HG02938 (cell line): ENCODE measurements around the gene WNT9A.
"Not testable (repeated sequence)": the region's sequence is repeated elsewhere in the genome, so short reads cannot be mapped to it uniquely, and the experiment has no call there.

Experiments used
- ATAC-seq: cut with Tn5 transposase; IDR thresholded peaks from one replicate; pipeline ENCODE4 v1.9.1; 2021; ENCODE audit warnings: mild to moderate bottlenecking, moderate library complexity; ENCODE audit not compliant: unreplicated experiment

The WNT9A gene

DNA sequence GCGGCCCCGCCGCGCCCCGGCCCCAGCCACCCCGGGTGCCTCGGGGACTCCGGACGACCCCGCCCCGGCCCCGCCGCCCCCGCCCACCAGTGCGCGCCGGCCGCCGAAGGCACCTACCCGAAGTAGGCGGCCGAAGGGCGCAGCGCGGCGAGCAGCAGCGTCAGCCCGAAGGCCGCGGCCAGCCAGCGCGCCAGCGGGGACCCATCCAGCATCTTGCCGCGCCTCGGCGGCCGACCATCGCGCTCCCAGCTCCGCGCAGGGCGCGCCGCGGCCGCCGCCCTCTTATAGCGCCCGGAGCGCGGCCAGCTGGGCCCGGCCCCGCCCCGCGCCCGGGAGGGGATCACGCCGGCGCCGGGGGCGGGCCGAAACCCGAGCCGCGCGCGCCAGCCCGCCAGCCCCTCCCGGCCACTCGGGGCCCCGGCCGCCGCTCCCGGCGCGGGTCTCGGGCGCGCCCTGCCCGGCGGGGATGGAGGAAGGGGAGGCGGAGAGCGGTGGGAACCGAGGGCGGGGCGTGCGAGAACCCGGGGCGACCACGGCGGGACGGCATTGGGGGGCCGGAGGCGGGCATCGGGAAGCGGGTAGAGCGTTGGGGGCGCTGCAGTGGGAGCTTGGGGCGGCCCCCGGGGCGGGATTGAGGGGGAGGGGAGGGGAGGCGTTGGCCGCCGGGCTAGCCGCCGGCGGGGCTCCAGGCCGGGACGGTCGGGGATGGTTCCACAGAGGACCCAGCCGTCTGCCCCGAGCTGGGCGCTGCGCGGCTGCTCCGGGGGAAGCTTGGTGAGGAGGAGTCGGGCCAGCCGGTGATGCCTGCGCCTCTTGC is at the start of gene WNT9A:
Gene WNT9A (minus strand): TSS at position 257 of the 817 bp plus-strand sequence. CDS start 45 bp downstream, at position 212.
- ATAC-seq = no peak

DNA sequence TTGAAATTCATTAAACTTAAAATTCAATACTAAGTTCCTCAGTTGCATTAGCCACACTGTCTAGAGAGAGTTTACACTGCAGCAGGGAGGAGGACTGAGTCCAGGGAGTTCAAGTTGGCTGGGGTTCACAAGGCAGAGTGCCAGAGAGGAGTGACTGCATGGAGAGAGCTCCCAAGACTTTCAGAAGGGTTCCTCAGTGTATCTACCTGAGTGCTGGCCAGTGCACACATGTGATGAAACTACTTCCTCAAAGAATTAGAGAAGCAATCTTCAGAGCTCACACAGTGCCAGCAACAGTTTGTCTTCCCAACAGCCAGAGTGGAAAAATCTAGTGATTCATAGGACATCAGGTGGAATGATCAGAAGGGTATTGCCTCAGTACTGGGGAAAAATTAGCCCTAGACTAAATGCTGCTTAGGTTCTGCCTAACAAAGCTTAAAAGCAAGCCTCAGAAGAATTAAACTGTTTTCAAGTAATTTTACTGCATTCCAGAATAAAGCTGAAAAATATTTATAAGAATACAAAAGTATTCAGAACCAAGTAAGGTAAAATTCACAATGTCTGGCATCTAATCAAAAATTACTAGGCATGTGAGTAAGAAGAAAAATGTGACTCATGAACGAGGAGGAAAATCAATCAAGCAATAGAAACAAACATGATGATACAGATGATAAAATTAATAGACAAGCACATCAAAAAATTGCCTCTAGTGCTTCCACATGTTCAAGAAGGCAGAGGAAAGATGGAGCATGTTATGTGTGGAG is 48.6 kb upstream of the WNT9A start:
- ATAC-seq = no peak

DNA sequence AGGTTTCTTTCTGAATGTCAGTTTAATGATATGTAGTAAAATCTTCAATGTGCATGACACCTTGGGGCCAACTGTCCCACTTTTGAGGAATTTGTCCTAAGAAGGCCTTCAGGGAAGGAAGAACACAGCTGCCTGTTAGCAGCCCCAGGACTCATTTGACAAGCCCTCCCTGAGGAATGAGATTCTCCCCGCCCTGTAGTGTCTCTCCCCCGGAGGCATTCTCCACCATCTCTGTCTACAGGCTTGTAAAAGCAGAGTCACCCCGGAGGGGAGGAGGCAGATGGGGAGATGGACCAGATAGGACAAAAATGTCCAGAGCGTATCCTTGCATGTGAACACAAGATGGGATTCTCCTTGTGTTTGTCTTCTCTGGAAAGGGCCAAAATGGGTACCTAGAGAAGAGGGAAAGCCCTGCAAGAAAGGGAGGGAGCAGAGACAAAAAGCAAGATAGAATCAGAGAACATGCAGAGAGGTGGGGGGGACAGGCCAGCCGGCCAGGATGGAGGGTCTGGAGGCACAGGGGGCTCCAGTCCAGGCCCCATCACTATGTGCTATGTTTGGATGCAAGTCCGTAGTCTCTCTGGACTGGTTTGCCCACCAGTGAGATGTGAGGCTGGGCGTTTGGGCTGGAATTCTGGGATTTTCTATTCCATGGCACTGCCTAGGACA is 47.0 kb upstream of the WNT9A start:
- ATAC-seq = no peak

- no peak for ATAC-seq
Measured at GRCh38 chr1:227987181-227987580, 39.4 kb upstream of the WNT9A start.

- ATAC-seq = not testable (repeated sequence)
Measured at GRCh38 chr1:227975583-227976283, 28.0 kb upstream of the WNT9A start.

- ATAC-seq = not testable (repeated sequence)
Measured at GRCh38 chr1:227973724-227974288, 26.1 kb upstream of the WNT9A start.

GRCh38 chr1:227972843-227973374 is 25.2 kb upstream of the WNT9A start:
- ATAC-seq = not testable (repeated sequence)

- not testable (repeated sequence) for ATAC-seq
Measured at GRCh38 chr1:227972283-227972679, 24.5 kb upstream of the WNT9A start.

DNA sequence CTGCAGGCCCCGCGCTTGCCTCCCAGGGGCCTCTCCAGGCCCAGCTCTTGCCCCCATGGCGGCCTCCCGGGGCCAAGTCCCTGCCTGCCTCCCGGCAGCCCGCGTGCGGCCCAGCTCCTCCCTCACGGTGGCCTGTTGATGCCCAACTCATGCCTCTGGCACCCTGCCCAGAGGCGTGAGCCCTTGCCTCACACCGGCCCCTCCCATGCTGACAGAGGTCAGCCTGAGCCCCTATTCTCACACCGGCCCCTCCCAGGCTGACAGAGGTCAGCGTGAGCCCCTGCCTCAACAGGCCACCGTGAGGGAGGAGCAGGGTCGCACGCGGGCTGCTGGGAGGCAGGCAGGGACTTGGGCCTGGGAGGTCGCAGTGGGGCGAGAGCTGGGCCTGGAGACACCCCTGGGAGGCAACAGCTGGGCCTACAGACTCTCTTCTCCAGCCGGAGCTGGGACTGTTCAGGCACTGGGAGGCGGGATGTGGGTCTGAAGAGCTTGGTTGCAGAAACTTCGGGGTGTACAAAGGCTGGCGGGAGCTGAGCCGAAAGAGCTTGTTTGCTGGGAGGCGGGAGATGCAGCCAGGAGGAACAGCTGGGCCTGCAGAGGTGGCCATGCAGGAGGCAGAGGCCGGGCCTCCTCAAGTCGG is 24.0 kb upstream of the WNT9A start:
- ATAC-seq = not testable (repeated sequence)

DNA sequence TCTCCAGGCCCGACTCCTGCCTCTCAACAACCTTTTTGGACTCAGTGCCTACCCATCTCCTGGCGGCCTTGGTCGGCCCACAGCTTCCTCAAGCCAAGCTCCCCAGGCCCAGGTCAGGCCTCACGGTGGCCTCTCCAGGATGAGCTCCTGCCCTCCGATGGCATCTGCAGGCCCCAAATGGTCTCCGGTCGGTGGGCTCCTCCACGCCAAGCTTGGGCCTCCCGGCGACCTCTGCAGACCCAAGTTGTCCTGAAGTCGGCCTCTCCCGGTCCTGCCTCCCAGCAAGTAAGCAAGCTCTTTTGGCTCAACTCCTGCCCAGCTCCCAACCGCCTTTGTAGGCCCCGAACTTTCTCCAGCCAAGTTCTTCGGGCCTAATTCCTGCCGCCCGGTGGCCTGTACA is 23.5 kb upstream of the WNT9A start:
- not testable (repeated sequence) for ATAC-seq

GRCh38 chr1:227970076-227970995 is 22.6 kb upstream of the WNT9A start:
- ATAC-seq = not testable (repeated sequence)

GRCh38 chr1:227967815-227968214 is 20.1 kb upstream of the WNT9A start:
- ATAC-seq = not testable (repeated sequence)

DNA sequence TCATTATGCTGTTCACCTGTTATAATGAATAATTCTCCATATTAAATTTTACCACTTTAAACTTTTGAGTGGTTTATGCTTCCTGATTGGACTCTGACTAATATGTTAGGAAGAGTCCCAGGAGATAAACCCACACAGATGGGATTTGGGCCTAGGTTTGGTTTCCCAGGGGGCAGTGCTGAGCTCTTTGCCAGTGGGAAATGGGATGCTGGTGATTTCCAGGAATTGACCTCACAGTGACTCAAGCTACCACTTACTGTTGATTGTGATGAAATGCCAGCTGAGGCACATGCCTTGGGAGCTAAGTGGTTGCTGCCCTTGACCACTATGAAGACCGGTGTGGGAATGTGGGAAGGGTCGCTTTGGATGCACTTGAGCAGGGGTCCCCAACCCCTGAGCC is 19.0 kb upstream of the WNT9A start:
- ATAC-seq = not testable (repeated sequence)

DNA sequence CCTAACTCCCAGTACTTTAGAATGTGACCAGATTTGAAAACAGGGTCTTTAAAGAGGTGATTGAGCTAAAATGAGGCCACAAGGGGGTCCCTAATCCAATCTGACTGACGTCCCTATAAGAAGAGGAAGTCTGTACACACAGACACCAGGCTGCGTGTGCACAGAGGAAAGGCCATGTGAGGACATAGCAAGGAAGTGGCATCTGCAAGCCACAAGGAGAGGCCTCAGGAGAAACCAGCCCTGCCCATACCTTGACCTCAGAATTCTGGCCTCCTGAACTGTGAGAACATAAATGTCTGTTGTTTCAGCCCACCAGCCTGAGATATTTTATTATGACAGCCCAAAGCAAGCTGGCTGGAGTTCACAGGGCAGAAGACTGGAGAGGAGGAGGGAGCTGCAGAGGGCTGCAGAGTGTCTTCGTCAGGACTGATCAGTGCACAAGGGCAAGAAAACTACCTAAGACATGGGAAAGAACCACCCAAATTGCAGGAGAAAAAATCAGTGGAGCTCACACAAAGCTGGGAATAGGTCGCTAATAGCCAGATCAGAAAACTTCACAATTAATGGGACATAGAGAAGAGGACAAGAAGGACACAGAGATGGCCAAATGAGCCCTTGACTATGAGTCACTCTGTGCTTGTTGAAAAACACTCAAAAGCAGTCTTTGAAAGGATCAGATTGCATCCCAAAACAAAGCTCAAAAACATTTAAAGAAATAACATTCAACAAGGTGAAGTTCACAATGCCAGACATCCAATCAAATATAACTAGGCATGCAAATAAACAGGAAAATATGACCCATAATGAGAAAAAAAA is 14.1 kb upstream of the WNT9A start:
- ATAC-seq = no peak

DNA sequence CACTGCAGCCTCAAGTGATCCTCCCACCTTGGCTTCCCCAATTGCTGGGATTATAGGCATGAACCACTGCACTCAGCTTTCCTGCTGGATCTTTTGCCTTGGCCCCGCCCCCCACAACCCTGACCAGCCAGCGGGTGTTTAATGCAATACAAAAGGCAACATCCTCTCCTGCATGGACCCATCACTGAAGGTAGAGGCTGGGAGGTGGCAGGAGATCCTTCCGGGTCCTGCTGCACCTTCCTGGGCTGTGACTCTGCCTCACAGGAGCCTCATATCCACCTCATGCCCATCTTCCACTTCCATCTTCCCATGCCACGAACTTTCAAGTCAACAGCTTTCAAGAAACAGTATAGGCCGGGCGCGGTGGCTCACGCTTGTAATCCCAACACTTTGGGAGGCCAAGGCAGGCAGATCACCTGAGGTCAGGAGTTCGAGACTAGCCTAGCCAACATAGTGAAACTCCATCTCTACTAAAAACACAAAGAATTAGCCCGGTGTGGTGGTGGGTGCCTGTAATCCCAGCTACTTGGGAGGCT is 11.7 kb upstream of the WNT9A start:
- ATAC-seq = no peak

GRCh38 chr1:227958617-227959324 is 11.0 kb upstream of the WNT9A start:
- no peak for ATAC-seq

DNA sequence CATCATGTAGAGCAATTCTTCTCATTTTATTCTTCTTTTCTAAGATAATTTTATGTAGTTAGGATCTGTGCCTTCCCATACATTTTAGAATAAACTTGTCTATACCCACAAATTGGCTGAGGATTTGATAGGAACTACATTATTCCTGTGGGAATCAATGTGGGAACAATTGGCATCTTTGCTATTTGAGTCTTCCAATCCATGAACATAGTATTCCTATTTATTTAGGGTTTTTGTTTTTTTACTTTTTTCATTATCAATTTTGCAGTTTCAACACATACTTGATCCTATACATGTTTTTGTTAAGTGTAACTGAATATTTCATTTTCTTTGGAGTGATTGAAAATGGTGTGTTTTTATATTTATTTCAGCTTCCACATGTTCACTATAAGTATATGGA is 8.1 kb upstream of the WNT9A start:
- no peak for ATAC-seq
